Activated T-helper 1 cell treated with Interleukin-2 at 50 U/mL for 16 hours (primary cell): Measurements from ENCODE around the gene PRXL2C.
A peak's percentile ranks its signal among the peaks of the same experiment; 100 is the strongest.
"Not testable (repeated sequence)": the region's sequence is repeated elsewhere in the genome, so short reads cannot be mapped to it uniquely, and the experiment has no call there.

Source experiments
- DNase-seq: peaks from one replicate; pipeline ENCODE4 v3.0.0-alpha.2; 2020; ENCODE audit warnings: low read depth

The PRXL2C gene, protein sequence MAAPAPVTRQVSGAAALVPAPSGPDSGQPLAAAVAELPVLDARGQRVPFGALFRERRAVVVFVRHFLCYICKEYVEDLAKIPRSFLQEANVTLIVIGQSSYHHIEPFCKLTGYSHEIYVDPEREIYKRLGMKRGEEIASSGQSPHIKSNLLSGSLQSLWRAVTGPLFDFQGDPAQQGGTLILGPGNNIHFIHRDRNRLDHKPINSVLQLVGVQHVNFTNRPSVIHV

DNA sequence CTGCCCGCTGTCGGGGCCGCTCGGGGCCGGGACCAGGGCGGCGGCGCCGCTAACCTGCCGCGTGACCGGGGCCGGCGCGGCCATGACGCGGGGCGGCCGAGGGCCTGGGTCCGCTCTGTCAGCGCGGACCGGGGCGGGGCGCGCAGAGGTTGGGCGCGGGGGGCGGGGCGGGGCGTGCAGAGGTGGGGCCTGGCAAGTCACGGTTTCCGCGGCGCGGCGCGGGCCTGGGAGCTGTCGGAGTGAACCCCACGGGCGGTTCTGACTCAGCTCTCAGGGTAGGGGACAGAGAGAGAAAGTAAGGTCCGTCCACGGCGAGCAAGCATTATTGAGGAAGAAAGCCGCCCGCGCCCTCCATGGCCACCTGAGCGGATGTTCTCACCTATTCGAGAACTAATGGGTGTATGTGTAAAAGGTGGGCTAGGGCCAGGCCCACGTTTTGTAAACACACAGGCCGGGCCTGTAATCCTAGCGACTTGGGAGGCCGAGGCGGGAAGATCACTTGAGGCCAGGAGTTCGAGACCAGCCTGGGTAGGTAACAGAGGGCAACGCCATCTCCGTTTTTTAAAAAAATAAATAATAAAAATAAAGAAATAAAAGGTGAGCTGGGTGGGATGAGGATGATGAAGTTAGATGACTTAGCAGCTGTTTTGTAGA lies at the start of gene PRXL2C:
TSS of gene PRXL2C (minus strand) at position 120 of the 654 bp plus-strand sequence. CDS start at position 84, 36 bp downstream.
- DNase-seq = peak; percentile 68

DNA sequence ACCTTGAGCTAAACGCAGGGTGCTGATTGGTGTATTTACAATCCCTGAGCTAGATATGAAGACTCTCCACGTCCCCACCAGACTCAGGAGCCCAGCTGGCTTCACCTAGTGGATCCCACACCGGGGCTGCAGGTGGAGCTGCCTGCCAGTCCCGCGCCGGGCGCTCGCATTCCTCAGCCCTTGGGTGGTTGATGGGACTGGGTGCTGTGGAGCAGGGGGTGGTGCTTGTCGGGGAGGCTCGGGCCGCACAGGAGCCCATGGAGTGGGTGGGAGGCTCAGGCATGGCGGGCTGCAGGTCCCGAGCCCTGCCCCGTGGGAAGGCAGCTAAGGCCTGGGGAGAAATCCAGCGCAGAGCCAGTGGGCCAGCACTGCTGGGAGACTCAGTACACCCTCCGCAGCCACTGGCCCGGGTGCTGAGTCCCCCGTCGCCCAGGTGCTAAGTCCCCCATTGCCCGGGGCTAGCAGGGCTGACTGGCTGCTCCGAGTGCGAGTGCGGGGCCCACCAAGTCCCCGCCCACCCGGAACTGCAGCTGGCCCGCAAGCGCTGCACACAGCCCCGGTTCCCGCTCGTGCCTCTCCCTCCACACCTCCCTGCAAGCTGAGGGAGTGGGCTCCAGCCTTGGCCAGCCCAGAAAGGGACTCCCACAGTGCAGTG lies 45.7 kb upstream of the PRXL2C start:
- not testable (repeated sequence) for DNase-seq

DNA sequence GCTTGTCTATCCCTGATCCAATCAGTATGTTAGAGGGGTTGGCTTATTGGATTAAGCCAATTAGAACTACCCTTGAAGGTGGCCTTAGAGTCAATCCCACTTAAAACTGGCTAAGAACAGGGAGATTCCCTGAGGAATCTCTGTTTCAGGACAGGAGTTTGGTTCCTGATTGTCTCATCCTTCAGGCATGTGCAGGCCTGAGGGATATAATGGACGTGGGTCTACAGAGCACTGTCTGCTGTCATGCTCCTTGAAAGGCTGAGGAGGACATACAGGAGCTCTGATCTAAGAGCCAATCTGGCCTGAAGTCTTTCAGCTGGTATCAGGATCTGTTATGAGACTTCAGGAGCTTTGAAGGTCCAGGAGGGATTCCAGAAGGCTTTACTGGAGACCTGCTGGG lies 36.2 kb upstream of the PRXL2C start:
- DNase-seq = no peak

DNA sequence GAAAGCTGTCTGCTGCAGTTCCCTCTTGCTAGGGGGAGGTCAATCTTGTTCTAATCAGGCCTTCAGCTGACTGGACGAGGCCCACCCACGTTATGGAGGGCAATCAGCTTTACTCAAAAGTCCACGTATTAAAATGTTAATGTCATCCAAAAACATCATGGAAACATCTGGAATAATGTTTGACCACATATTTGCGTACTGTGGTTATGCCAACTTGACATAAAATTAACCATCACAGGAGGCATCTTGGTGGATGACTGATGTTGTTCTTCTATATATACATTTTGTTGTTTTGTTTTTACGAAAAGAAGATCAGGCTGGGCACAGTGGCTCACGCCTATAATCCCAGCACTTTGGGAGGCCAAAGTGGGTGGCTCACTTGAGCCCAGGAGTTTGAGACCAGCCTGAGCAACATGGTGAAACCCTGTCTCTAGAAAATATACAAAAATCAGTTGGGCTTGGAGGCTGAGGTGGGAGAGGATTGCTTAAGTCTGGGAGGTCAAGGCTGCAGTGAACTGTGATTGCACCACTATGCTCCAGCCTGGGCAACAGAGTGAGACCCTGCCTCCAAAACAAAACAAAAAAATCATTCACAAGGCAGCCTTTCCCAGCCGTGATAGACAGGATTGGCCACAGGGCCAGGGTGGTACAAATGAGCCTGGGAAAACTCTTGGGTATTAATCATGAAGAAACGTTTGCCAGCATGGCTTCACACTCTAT lies 33.8 kb upstream of the PRXL2C start:
- no peak for DNase-seq

DNA sequence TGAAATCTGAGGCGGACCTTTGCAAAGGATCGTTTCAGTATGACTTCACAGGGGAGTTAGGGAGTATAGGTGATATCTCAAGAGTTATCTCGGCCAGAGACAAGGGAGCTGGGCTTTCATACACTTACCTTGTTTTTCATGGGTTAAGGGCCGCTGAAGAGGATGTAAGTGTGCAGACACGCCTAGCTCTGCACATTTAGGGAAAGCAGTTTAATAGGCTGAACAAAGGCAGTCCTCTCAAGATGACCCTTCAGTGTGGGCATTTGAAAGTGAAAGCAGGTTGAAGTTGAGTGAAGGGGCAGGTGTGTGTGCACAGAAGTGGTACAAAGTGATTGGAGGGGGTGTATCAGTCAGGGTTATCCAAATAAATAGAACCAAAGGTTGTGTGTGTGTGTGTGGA lies 33.1 kb upstream of the PRXL2C start:
- no peak for DNase-seq

DNA sequence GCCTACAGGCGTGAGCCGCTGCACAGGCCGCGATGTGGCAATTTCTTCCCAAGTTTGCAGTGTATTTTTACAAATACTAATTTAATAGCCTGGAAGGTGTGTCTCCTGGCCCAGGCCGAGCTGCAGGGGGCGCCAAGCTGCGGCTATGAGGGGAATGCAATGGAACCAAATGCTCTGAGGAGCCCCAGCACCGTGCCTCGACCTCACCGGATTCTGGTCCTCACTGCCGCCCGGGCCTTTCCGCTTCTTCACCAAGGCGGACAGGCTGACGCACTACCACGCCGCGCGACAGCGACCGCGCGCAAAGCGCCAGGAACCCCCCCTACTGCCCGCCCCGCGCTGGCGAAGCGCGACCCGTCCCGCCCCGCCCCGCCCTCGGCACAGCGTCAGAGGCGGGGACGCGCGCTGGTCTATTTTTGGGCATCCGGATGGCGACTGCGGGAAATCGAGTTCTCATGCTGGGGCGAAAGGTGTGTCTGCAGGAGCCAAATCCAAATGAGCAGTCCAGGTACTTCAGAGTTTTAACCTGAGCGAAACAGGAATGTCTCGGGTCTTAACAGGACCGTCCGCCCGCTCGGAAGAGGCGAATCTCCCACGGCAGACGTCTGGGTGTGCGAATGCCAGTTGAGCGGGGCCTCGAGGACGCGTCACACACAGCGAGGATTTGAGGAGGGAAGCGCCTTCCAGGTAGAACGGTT lies 31.7 kb upstream of the PRXL2C start:
- peak; percentile 70 for DNase-seq

DNA sequence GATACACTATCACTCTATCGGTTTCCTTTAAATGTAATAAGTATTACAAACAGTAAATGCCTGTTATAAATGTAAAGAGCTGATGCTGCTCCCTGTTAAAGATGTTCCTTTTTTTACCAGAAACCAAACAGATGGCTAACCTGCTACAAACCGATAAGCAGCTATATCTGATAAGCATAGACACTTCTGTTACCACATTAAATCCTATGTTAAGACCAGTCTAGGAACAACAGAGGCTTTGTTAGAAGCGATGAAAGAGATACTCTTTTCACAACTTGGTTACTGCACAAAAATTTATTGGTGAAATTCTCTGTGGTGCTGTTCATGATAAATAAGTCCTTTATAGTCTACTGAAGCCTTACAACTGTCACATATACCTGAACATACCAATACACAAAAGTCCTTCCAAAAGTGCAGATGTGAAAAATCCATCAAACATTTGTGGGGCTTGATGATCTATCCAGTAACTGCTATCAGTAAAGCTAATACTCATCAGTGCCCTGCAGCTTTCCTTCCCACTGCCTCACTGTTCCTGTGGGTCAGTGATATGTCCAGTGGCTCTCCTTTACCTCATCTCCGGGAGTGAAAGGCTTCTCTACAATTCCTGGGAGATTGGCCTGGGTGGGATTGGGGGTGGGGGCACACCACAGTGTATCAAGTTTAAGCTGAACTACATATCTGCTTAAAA lies 25.8 kb upstream of the PRXL2C start:
- no peak for DNase-seq

DNA sequence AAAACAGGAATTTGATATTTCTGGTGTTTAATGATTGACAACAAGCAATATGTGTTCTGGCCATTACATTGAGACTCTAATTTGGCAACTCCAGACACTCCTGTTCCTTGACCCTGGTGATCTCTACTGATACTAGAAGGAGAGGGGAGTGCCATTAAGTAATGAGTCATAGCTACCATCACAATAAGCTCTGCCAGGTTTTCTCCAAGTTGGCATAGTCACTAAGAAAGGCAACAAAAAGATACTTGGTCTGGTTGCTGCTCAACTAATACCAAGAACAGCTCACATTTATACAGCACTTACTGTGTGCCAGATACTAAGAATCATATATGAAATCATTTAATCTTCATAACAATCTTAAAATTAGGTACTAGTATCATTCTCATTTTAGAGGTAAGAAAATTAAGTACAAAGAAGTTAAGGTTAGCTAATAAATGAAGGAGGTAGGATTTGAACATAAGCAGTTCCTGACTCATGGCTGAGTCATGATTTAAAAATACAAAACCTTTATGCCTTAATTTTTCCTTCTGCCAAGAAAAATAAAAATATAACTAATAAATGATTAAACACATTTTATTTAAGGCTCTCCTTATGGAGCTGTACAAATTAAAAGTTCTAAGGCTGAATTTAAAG lies 19.9 kb upstream of the PRXL2C start:
- no peak for DNase-seq

DNA sequence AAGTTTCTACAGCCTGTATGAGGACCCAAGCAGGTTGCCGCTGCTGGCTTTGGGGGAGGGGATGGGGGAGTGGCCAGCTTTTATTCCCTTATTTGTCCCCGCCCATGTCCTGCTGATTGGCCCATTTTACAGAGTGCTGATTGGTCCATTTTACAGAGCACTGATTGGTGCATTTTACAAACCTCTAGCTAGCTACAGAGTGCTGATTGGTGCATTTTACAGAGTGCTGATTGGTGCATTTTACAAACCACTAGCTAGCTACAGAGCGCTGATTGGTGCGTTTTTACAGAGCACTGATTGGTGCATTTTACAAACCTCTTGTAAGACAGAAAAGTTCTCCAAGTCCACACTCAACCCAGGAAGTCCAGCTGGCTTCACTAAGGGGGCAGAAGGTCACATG lies 18.7 kb upstream of the PRXL2C start:
- not testable (repeated sequence) for DNase-seq

DNA sequence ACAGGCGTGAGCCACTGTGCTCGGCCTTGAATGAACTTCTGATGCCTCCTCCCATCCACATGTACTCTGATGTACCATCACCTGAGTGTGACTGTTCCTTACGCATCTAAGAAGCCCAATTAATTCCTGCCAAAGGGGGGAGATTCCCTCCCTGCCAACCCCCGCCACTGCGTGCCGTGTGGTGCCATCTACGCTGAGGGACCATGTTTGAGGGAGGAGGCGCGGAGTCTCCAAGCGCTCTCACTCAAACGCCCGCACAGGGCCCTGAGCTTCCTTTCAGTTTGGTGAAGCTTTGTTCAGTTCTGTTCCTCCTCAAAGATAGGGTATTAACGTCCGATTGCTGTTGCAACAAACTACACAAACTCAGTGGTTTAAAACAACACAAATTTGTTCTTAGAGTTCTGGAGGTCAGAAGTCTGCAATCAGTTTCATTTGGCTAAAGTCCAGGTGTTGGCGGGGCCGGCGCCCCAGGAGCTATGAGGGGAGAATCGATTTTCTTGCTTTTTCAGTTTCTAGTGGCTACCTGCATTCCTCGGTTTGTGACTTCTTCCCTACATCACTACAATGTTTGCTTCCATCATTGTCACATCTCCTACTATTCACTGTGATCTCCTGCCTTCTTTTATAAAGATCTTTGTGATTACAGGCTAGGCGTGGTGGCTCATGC lies 13.9 kb upstream of the PRXL2C start:
- DNase-seq = no peak

DNA sequence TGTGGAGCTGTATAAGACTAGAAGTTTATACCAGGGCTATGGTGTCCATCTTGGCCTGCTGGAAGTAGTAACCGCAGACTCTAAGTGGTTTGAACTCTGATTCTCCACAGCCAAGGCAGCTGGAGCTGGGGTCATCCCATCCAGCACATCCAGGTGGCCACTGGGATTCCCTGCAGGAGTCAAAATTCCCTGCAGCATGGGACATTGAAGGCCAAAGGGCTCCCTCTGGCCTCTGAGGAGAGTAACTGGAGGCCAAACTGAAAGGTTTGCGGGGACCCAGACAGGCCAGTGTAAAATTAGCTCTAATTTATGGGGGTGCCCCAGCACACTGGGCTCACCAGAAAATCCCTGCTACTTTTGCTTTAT lies 12.2 kb upstream of the PRXL2C start:
- DNase-seq = no peak

DNA sequence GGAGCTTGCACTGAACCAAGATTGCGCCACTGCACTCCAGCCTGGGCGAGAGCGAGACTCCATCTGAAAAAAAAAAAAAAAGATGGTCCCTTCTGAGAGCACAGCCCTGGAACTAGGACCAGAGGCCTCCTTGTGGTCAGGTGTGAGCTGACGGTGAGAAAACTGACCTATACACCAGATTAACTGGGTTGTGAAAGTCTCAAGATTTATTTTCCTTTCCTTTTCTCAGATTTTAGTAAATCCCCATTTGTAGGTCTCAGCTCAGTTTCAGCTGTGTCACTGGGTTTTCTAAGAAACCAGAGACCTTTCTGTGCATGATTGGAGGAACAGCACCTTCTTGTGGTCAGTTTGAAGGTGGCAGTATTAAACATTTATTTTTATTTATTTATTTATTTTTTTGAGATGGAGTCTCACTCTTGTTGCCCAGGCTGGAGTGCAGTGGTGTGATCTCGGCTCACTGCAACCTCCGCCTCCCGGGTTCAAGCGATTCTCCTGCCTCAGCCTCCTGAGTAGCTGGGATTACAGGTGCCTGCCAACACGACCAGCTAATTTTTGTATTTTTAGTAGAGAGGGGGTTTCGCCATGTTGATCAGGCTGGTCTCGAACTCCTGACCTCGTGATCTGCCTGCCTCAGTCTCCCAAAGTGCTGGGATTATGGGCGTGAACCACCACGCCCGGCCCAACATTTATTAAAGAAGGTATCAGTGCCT lies 11.7 kb upstream of the PRXL2C start:
- DNase-seq = not testable (repeated sequence)

DNA sequence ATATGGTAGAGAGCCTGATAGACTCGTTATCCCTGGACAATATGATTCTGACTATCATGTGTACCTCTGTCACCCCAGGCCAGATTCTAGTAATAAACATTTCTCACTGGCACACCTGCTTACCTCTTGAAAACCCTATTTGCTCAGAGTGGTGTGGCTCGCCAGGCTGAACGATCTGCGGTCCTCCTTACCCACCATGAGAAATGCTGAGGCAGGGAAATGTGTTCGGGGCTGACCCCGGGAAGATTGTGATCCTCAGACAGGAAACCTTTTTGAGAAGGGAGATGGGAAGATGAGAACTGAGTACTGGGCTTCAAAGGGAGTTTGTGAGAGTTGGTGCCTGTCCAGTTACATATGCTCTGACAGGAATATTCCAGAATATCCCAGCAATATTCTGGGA lies 10.7 kb upstream of the PRXL2C start:
- no peak for DNase-seq

DNA sequence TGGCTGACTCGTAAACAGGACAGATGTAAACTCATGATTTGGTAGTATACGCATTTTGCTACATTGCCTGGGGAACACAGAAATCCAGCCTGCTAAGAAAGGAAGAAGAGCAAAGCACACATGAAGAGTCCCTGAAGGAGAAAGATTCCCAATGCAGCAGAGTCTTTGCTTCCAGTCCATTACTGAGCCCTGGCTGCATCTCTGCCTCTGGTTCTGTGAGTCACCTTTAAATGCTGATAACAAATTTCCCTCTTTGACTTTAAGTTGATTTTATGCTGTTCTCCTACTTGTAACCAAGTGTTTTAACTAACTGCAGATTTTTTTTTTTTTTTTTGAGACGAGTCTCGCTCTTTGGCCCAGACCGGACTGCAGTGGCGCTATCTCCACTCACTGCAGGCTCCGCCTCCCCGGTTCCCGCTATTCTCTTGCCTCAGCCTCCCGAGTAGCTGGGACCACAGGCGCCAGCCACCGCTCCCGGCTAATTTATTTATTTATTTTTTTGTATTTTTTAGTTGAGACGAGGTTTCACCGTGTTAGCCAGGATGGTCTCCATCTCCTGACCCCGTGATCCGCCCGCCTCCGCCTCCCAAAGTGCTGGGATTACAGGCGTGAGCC lies 8.5 kb upstream of the PRXL2C start:
- no peak for DNase-seq

DNA sequence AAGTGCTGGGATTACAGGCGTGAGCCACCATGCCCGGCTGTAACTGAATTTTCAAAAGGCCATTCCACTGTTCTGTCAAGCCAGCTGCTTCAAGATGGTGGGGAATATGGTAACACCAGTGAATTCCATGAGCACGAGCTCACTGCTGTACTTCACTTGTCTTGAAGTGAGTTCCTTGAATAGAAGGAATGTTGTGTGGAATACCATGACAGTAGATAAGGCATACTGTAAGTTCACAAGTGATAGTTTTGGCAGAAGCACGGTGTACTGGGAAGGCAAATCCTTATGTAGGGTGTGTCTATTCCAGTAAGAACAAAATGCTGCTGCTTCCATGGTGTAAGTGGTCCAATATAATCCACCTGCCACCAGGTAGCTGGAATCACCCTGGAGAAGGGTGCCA lies 6.6 kb upstream of the PRXL2C start:
- DNase-seq = no peak

DNA sequence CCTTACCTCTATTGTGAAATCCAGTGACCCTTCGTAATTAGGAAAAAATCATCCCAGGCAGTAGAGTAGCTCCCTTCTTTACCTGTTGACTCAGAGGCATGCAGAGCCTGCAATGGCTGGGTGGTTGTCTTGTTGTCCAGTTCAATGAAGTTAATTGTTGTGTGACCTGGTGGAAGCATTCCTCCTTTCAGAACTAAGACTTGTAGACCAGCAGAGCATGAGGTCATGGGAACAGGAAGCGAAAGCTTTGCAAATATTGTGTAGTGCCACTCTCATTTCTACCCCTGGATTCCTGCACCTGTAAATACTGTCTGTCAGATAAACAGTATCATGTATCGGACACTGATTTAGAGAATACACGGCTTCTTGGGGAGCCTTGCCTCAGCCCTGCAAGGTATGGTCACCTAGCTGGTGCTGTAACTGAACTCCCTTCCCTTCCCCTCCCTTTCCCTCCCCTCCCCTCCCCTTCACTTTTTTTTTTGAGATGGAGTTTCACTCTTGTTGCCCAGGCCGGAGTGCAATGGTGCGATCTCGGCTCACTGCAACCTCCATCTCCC lies 5.7 kb upstream of the PRXL2C start:
- no peak for DNase-seq

DNA sequence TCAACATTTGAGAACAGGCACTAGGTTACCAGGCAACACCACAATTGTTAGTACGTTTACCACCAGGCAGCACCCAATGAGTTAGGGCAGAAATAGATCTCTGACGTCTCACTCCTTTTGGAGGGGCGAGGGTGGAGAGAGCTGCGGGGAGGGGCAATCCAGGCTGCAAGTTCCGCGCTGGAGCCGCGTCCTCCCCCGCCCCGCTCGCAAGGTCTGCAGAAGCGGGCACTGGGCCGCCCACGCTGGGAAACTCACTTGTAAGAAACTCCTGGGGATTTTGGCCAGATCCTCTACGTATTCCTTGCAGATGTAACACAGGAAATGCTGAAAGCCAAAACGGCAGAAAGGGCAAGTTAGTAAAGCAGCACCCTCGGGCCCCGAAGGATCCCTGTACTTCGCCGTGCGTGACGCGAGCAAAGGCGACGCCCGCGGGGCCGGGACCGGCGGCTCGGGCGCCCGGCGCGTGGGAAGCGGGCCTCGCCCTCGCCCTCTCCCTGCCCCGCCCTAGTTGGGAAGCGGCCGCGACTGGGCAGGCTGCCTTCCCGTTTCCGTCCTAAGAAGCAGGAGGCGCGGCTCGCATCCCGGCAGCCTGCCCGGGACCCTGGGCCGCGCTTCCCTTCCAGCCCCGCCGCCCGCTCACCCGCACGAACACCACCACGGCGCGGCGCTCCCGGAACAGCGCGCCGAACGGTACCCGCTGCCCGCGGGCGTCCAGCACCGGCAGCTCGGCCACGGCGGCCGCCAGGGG lies 493 bp downstream of the PRXL2C start:
- DNase-seq = peak; percentile 49

DNA sequence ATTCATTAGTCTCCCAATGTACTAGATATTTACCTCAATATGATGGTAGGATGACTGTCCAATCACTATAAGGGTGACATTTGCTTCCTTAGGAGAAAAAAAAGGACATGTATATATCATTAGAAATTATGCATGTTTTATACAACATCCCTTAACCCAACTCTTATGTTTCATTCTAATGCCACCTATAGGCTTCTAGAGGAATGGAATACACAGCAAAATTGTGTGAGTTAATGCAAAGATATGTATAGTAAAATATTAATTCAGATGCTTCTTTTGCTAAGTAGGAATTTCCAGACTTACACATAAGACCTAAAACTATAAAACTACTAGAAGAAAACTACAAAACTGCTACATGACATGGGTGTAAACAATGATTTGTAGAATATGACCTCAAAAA lies 3.5 kb downstream of the PRXL2C start:
- no peak for DNase-seq
